GM19193 (cell line): ENCODE data around the gene FBXW12.

Experiments
- POLR2A ChIP-seq: IDR thresholded peaks from 4 replicates; pipeline ENCODE4 v1.6.1; 2011; ENCODE audit not compliant: insufficient read depth, insufficient read length; ENCODE audit errors: extremely low read depth

FBXW12 gene

GRCh38 chr3:48423883-48424695 lies 52.1 kb downstream of the FBXW12 start:
- no peak for TF ChIP-seq POLR2A

GRCh38 chr3:48425281-48425812 lies 53.3 kb downstream of the FBXW12 start:
- no peak for TF ChIP-seq POLR2A

- no peak for TF ChIP-seq POLR2A
Observed at GRCh38 chr3:48426401-48426909, 54.4 kb downstream of the FBXW12 start.

GRCh38 chr3:48426944-48427629 lies 55.1 kb downstream of the FBXW12 start:
- no peak for TF ChIP-seq POLR2A

GRCh38 chr3:48427630-48427962 lies 55.6 kb downstream of the FBXW12 start:
- no peak for TF ChIP-seq POLR2A

- TF ChIP-seq POLR2A: no peak
Observed at GRCh38 chr3:48428088-48428571, 56.1 kb downstream of the FBXW12 start.

- TF ChIP-seq POLR2A: no peak
Observed at GRCh38 chr3:48428572-48429316, 56.7 kb downstream of the FBXW12 start.

GRCh38 chr3:48429317-48429959 lies 57.4 kb downstream of the FBXW12 start:
- TF ChIP-seq POLR2A: no peak

GRCh38 chr3:48429960-48430707 lies 58.1 kb downstream of the FBXW12 start, which contains the start of gene PLXNB1:
Gene PLXNB1 (minus strand): TSS chr3:48430086. CDS start chr3:48424611, 5,475 bp downstream.
- TF ChIP-seq POLR2A: no peak

- no peak for TF ChIP-seq POLR2A
Observed at GRCh38 chr3:48430708-48431101, 58.7 kb downstream of the FBXW12 start.

GRCh38 chr3:48431224-48432029 lies 59.4 kb downstream of the FBXW12 start:
- no peak for TF ChIP-seq POLR2A

- no peak for TF ChIP-seq POLR2A
Observed at GRCh38 chr3:48432411-48433371, 60.7 kb downstream of the FBXW12 start.
